NCI-H2227 treated with DMSO at 0.1 percent for 48 hours (cell line): ENCODE data around the gene RECK.
"Not testable (repeated sequence)": the region's sequence is repeated elsewhere in the genome, so short reads cannot be mapped to it uniquely, and the experiment has no call there.

Experiments used
- DNase-seq: peaks from one replicate; lab custom pipeline; 2025; lab: John Stamatoyannopoulos, UW

RECK gene

DNA sequence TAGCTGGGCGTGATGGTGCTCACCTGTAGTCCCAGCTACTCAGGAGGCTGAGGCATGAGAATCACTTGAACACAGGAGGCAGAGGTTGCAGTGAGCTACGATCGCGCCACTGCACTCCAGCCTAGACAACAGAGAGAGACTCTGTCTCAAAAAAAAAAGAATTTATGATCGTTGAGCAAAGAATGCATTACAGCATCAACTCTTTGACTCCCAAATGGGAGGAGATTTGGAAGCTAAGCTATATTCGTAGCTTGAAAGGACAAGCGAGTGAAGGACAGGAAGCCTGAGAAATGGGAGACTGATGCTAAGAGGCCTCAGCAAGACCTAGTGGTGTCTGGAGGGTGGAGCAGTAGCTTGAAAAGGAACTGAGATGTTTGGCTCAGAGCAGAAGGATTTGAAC is 122.2 kb downstream of the RECK start:
- no peak for DNase-seq

DNA sequence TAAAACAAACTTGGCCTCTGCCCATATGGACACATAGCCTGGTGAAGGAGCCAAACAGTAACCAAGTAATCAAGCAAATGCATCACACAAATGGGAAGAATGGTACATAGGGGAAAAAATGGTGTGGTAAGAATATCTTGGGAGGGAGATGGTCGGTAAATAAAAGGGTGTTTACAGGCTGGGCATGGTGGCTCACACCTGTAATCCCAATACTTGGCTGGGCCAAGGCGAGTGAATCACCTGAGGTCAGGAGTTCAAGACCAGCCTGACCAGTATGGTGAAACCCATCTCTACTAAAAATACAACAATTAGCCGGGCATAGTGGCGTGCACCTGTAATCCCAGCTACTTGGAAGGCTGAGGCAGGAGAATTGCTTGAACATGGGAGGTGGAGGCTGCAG is 122.8 kb downstream of the RECK start:
- not testable (repeated sequence) for DNase-seq

DNA sequence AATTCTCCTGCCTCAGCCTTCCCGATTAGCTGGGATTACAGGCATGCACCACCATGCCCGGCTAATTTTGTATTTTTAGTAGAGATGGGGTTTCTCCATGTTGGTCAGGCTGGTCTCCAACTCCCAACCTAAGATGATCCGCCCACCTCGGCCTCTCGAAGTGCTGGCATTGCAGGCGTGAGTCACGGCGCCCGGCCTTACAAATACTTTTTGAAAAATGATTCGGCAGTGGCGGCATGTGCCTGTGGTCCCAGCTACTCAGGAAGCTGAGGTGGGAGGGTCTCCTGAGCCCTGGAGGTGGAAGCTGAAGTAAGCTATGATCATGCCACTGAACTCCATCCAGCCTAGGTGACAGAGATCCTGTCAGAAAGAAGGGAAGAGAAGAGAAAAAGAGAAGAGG is 123.4 kb downstream of the RECK start:
- DNase-seq = not testable (repeated sequence)

DNA sequence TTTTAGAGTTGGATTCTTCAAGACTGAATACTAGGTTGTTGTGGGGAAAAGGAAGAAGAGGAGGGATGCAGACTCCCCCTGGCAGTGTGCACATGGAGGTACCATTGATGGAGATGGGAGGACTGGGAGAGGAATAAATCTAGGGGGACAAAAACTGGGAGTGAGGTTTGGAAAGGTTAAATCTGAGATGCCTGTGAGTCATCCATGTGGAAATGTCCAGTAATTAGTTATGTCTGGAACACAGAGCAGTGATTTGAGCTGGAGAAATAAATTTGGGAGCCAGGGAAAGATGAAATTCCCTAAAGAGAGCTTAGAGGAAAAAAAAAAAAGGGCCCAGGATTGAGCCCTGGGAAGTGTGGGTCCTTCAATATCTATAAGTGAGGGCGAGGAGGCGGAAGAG is 124.5 kb downstream of the RECK start:
- DNase-seq = no peak

DNA sequence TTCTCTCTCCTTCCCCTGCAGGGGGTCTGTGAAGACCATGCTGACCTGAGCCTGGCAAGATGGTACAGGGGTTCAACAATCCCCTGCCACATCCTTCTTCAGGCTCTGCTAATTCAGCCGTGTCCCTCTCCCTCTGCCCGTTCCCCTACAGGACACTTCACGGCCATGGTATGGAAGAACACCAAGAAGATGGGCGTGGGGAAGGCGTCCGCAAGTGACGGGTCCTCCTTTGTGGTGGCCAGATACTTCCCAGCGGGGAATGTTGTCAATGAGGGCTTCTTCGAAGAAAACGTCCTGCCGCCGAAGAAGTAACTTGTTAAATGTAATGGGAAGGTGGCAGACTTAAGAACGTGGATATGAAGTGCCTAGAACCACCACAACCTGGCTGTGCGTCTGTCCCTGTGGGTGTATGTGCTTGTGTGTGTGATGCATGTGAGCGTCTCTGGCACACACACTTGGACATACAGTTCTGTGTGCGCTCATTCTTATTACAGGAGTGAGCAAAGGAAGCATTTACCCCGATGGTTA is 125.6 kb downstream of the RECK start:
- no peak for DNase-seq

DNA sequence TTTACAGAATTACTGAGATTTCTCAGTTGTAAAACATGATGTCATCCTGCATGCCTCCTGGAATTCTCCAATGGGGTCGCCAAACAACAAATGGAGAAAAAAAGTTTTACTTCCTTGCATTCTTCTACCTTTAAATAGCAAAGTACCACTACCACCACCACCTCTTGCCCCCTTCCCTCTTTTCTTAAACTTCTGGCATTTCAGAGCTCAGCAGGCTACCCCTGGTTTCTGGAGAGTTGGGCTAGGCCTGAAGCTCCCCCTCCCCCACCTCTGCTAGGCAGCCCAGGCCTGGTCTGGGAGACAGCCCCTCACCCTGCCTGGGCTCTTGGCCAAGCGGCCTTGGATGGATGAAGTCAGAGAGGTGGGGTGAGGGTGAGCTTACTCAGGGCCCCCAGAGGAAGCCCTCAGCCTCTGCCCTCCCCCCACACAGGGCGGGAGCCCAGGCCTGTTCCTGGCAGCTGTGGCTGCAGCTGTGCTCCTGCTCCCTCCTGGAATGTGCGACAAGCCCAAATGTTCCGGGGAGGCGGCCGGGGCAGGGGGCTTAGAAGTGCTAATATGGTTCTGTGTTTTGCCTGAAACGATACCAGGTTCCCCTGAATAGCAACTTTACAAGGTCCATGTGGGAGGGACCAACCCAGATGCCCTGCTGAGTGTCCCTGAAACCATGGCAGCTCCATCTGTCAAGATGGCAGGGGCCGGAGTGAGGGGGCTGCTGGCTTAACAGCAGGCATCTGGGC is 126.5 kb downstream of the RECK start:
- DNase-seq = no peak

GRCh38 chr9:36163786-36164170 is 127.1 kb downstream of the RECK start:
- DNase-seq = no peak

DNA sequence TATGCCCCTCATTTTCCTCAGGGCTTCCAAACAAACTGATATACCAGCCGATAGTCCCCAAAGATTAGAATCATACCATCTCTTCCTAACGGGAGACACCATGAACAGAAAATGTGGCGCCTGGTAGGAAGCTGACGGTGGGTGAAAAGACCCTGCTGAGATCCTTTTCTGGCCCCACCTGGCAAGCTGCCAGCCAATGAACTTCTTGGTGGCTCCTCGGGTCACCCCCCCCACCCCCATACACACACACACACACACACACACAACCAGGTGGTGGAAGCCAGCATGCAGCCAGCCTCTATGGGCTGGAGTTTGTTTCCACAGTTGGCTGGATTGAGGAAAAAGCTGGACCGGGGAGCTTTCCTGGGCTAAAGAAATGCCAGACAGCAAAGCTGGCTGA is 127.7 kb downstream of the RECK start:
- no peak for DNase-seq

GRCh38 chr9:36164989-36165388 is 128.3 kb downstream of the RECK start:
- no peak for DNase-seq

DNA sequence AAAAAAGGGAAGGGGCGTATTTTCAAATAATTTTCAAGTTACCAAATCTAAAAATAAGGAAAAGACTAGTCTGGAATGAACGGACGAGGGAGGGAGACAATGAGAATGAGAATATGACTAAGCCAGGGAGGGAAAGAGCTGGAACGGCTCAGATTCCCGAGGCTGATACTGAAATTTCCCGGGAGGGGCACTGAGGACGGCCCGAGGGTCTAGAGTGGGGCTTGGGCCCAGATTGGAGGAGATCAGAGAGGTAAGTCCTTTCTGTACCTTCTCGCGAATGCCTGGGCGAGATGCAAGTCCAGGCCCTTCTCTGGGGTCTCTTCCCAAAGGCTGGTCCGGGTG is 129.1 kb downstream of the RECK start:
- no peak for DNase-seq

DNA sequence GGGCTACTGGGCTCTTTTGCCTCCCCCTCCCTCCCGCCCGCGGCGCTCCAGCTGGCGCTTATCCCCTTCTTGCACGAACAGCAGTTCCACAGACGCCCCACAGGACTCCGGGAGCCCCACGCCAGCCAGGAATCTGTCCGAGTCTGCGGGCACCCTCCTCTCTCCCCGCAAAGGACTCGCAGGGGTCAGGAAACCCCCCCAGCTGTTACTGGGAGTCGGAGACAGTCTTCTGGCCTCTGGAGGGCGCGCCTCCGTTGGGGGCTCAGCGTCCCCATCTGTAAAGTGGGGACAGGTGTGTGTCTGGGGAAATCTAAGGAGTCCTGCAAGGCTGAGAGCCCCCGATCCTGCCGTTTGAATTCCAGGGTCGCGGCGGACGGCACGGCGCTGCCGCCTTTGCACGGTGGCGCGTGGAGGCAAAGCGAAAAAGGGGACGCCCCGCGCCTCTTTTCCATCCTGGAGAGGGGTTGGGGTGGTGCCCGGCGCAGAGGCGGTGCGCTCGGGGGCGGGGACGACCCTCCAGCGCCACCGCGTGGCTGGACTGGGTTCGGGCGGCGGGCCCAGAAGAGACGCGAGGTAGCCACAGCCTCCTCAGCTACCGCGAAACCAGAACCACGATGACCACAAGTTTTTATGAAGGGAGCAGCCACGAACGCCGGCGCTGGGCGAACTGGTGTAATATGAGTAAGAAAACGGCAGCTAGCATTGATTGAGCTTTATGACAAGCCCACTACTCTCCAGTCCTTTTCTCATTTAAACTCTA is 129.6 kb downstream of the RECK start:
- DNase-seq = peak; percentile 57

- no peak for DNase-seq
These were observed 132.5 kb downstream of the RECK start, which contains the start of gene CCIN for GRCh38 chr9:36169166-36169565. Gene CCIN (plus strand): TSS chr9:36169388. CDS start chr9:36169503, 115 bp downstream.

DNA sequence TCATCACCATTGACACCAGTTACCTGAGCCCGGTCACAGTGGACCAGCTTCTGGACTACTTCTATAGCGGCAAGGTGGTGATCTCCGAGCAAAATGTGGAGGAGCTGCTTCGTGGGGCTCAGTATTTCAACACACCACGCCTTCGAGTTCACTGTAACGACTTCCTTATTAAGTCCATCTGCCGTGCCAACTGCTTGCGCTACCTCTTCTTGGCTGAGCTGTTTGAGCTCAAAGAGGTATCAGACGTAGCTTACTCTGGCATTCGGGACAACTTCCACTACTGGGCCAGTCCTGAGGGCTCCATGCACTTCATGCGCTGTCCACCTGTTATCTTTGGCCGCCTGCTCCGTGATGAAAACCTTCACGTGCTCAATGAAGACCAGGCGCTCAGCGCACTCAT is 133.0 kb downstream of the RECK start:
- no peak for DNase-seq

DNA sequence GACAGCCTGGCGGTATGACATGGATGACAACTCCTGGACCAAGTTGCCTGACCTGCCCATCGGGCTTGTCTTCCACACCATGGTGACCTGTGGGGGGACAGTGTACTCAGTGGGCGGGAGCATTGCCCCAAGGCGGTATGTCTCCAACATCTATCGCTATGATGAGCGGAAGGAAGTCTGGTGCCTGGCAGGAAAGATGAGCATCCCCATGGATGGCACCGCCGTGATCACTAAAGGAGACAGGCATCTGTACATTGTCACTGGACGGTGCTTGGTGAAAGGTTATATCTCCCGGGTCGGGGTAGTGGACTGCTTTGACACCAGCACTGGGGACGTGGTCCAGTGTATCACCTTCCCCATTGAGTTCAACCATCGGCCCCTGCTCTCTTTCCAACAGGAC is 133.8 kb downstream of the RECK start:
- DNase-seq = no peak

- no peak for DNase-seq
These were observed 137.1 kb downstream of the RECK start for GRCh38 chr9:36173861-36174260.
